Mononuclear cell (primary cell): ENCODE measurements around the gene CYP21A2. TPM values are rescaled to one million over a fixed set of nuclear protein-coding genes. Genes with fewer than 3 reads are reported as not detected.
"Not testable (repeated sequence)": the region's sequence is repeated elsewhere in the genome, so short reads cannot be mapped to it uniquely, and the experiment has no call there.

ENCODE experiments used
- H3K27me3 ChIP-seq: 2 replicates; pipeline ENCODE4 v1.6.0; 2011; ENCODE audit warnings: low read length, control low read depth; ENCODE audit not compliant: insufficient read depth
- H3K4me1 ChIP-seq: 2 replicates; pipeline ENCODE4 v1.5.1; 2011; ENCODE audit warnings: mild to moderate bottlenecking, low read length, control low read depth; ENCODE audit not compliant: insufficient read depth
- H3K4me3 ChIP-seq: 2 replicates; pipeline ENCODE4 v1.5.1; 2011; ENCODE audit warnings: mild to moderate bottlenecking, low read length, moderate library complexity
- H3K9me3 ChIP-seq: 2 replicates; pipeline ENCODE4 v1.5.1; 2011; ENCODE audit warnings: low read depth, mild to moderate bottlenecking, control low read depth, low read length
- total RNA-seq: library from RNA; depleted of rRNA; stranded (reverse); fragments of >200 nt; gene quantifications from one replicate; pipeline ENCODE4 v1.2.3, GENCODE V29; 2012

Gene CYP21A2
- total RNA-seq, 1 donor = not detected

- H3K9me3 ChIP-seq, H3K4me3 ChIP-seq, H3K27me3 ChIP-seq, H3K4me1 ChIP-seq: not testable (repeated sequence)
These were observed 5.6 kb downstream of the CYP21A2 start for GRCh38 chr6:32043589-32044380.

DNA sequence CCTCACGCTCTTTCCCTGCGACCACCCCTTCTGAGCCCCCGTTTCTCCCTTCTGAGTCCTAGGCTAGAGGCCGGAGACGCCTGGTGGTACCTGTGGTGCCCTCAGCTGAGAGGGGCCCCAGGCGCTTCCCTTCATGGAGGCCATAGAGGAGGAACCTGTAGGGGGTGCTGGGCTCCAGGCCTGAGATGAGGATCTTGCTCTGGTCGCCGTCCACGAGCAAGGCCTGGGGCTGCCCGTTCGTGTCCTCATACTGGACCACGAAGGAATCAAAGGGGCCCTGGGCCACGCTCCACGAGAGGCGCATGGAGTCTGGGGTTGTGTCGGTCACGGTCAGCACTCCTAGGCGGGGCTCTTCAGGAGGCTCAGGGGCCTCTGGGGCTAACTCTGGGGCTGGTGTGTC, 6.7 kb downstream of the CYP21A2 start:
- not testable (repeated sequence) for H3K4me1 ChIP-seq, H3K9me3 ChIP-seq, H3K27me3 ChIP-seq, H3K4me3 ChIP-seq

- H3K4me3 ChIP-seq = no peak overlapping the region
- no peaks in the 10 kb centered on the region for H3K9me3 ChIP-seq
- H3K27me3 ChIP-seq = no peaks in the 10 kb centered on the region
- no peaks in the 10 kb centered on the region for H3K4me1 ChIP-seq
These were observed 7.7 kb downstream of the CYP21A2 start for GRCh38 chr6:32045811-32046449.

GRCh38 chr6:32046450-32047083, 8.4 kb downstream of the CYP21A2 start:
- H3K27me3 ChIP-seq = no peaks in the 10 kb centered on the region
- H3K4me1 ChIP-seq = no peaks in the 10 kb centered on the region
- H3K4me3 ChIP-seq = no peak overlapping the region
- no peaks in the 10 kb centered on the region for H3K9me3 ChIP-seq

- Histone ChIP-seq H3K4me3 (no peak overlapping the region), H3K9me3 (no peaks in the 10 kb centered on the region), H3K4me1 (no peaks in the 10 kb centered on the region), H3K27me3 (no peaks in the 10 kb centered on the region)
These were observed 8.9 kb downstream of the CYP21A2 start for GRCh38 chr6:32047084-32047478.

DNA sequence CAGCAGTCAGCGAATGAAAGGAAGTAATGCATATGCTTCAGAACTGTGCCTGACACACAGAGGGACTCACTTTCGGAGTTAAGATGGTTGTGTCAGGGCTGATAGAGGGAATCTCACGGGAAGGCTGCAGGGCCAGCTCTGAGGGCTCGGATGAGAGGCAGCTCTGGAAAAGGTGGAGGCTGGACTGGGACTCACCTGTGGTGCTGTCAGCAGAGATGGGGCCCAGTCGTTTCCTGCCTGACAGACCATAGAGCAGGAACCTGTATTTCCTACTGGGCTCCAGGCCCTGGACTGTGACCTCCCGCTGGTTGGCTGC, 9.3 kb downstream of the CYP21A2 start:
- Histone ChIP-seq H3K27me3 (no peaks in the 10 kb centered on the region), H3K9me3 (no peaks in the 10 kb centered on the region), H3K4me1 (no peaks in the 10 kb centered on the region)

DNA sequence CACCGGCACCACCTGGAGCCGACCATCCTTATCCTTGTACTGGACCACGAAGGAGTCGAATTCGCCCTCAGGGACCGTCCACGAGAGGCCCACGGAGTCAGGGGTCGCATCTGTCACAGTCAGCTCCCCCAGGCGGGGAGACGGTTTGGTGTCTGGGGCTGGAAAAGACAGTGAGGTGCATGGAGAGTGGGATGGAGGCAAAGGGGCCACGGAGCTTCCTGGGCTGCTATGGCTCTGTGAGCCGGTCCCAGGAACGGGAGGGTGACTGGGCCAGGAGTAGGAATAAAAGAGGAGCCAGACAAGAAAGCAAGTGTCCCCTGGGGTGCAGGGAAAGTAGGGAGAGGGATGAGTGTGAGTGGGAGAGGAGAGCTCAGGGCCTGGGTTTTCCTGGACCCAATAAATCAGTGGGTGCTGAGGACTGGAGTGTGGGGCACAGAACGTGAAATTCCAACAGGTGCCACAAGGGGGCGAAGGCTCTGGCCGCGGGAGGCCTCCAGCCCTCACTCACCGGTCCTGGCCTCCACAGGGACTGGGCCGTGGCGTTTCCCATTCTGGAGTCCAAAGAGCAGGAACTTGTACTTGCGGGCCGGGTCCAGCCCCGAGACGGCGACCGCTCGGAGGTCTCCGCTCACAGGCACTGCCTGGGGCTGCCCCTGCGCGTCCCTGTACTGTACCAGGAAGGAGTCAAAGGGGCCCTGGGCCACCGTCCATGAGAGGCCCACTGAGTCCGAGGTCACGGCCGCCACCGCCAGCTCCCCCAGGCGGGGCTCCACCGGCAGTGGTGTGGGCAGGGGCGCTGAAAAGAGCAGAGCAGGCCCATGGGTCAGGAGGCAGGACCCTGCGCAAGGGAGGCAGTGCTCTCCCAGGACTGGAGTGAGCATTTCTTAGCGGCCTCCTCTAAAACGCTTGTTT, 9.9 kb downstream of the CYP21A2 start:
- no peak overlapping the region for H3K4me3 ChIP-seq
- no peaks in the 10 kb centered on the region for H3K9me3 ChIP-seq
- H3K4me1 ChIP-seq = no peaks in the 10 kb centered on the region
- H3K27me3 ChIP-seq = no peaks in the 10 kb centered on the region

More for the DNA sequence above, 9.3 kb downstream of the CYP21A2 start:
- H3K4me3 ChIP-seq = no peak overlapping the region

DNA sequence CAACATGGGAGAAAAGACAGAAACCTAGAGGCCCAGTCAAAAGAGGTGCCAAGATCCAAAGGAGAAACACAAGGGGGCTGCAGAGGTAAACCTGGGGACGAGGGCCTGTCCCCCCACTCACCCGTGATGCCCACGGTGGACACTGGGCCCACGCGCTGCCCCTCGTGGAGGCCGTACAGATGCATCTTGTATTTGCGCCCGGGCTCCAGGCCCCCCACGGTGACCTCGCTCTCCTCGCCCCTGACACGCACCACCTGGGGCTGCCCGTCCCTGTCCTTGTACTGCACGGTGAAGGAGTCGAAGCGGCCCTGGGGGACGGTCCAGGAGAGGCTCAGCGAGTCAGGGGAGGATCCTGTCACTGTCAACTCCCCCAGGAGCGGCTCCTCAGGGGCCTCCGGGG, 10.9 kb downstream of the CYP21A2 start:
- not testable (repeated sequence) for H3K9me3 ChIP-seq, H3K27me3 ChIP-seq, H3K4me1 ChIP-seq, H3K4me3 ChIP-seq

- not testable (repeated sequence) for H3K9me3 ChIP-seq, H3K27me3 ChIP-seq, H3K4me3 ChIP-seq, H3K4me1 ChIP-seq
These were observed 11.5 kb downstream of the CYP21A2 start for GRCh38 chr6:32049736-32050135.

- H3K4me3 ChIP-seq = no peak overlapping the region
- H3K4me1 ChIP-seq = no peaks in the 10 kb centered on the region
- H3K9me3 ChIP-seq = no peaks in the 10 kb centered on the region
- H3K27me3 ChIP-seq = no peaks in the 10 kb centered on the region
These were observed 12.3 kb downstream of the CYP21A2 start for GRCh38 chr6:32050562-32050961.

DNA sequence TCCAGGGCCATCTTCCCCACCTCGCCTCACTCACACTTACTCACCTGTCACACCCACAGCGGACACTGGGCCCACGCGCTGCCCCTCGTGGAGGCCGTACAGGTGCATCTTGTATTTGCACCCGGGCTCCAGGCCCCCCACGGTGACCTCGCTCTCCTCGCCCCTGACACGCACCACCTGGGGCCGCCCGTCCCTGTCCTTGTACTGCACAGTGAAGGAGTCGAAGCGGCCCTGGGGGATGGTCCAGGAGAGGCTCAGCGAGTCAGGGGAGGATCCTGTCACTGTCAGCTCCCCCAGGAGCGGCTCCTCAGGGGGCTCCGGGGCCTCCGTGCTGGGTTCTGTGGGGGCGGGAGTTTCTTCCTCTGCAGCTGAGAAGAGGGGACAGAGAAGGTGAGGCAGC, 14.4 kb downstream of the CYP21A2 start:
- H3K9me3 ChIP-seq, H3K4me1 ChIP-seq, H3K4me3 ChIP-seq, H3K27me3 ChIP-seq: not testable (repeated sequence)

- H3K4me3 ChIP-seq, H3K9me3 ChIP-seq, H3K4me1 ChIP-seq, H3K27me3 ChIP-seq: not testable (repeated sequence)
These were observed 15.1 kb downstream of the CYP21A2 start for GRCh38 chr6:32053314-32053713.

- not testable (repeated sequence) for H3K4me3 ChIP-seq, H3K27me3 ChIP-seq, H3K9me3 ChIP-seq, H3K4me1 ChIP-seq
These were observed 17.5 kb downstream of the CYP21A2 start for GRCh38 chr6:32055756-32056155.

DNA sequence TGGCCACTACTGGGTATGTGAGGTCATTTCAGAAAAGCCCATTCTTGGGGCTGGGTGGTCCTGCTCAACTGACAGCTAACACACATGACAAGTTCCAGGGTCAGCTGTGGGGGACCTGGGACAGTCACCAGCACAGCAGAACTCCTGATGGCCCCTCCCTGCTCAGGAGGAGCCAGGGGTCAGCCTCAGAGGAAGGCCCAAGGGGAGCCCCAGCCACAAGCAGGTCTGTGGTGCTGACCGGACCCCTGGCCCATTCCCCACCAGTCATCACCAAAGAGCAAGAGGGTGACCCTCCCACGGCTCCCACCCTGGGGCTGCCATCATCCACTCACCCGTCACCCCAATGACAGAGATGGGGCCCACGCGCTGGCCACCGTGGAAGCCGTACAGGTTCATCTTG, 18.0 kb downstream of the CYP21A2 start:
- Histone ChIP-seq H3K27me3 (no peaks in the 10 kb centered on the region), H3K9me3 (no peaks in the 10 kb centered on the region), H3K4me3 (no peak overlapping the region), H3K4me1 (no peaks in the 10 kb centered on the region)

DNA sequence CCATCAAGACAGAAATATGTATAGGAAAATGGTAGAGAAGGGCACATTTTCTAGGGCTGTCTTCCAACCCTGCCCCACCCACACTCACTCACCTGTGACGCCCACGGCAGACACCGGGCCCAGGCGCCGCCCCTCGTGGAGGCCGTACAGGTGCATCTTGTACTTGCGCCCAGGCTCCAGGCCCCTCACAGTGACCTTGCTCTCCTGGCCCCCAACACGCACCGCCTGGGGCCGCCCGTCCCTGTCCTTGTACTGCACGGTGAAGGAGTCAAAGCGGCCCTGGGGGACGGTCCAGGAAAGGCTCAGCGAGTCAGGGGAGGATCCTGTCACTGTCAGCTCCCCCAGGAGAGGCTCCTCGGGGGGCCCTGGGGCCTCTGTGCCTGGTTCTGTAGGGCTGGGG, 19.8 kb downstream of the CYP21A2 start:
- Histone ChIP-seq H3K9me3 (no peaks in the 10 kb centered on the region), H3K4me1 (no peaks in the 10 kb centered on the region), H3K4me3 (no peak overlapping the region), H3K27me3 (no peaks in the 10 kb centered on the region)
